Lung (tissue), 12 donors: Measurements from ENCODE around the gene ASIC4. TPM values are rescaled to one million over a fixed set of nuclear protein-coding genes. Genes with fewer than 3 reads are reported as not detected.

ENCODE experiments used
- ATAC-seq: fragments of 200-7000 bp; cut with Tn5 transposase; one replicate; pipeline ENCODE4 v1.9.1; 2020; ENCODE audit warnings: moderate number of reproducible peaks; ENCODE audit not compliant: insufficient read depth, low FRiP score
- DNase-seq, 3 donors: peaks; one replicate each; pipeline ENCODE4 v3.0.0-alpha.2; 2013 to 2017
- H3K27ac ChIP-seq, 2 donors: one replicate each; pipeline ENCODE4 v1.5.1; 2013; ENCODE audit warnings: mild to moderate bottlenecking in 2 of 2, moderate library complexity in 2 of 2, control low read depth in 1 of 2, inconsistent platforms in 1 of 2, low read depth in 1 of 2, low read length in 1 of 2
- H3K27me3 ChIP-seq, 3 donors: one replicate each; pipeline ENCODE4 v1.5.1; 2013; ENCODE audit warnings: low read length in 2 of 3; ENCODE audit not compliant: control insufficient read depth in 3 of 3, insufficient read depth in 3 of 3
- H3K36me3 ChIP-seq, 4 donors: one replicate each; pipeline ENCODE4 v1.5.1; 2013; ENCODE audit warnings: low read length in 4 of 4, mild to moderate bottlenecking in 1 of 4, moderate library complexity in 1 of 4; ENCODE audit not compliant: control insufficient read depth in 4 of 4, insufficient read depth in 4 of 4
- H3K4me1 ChIP-seq, 5 donors: one replicate each; pipeline ENCODE4 v1.5.1; 2013; ENCODE audit warnings: low read length in 5 of 5, mild to moderate bottlenecking in 2 of 5, moderate library complexity in 1 of 5; ENCODE audit not compliant: control insufficient read depth in 5 of 5, insufficient read depth in 5 of 5
- H3K4me3 ChIP-seq: one replicate; pipeline ENCODE4 v1.5.1; 2013; ENCODE audit warnings: mild to moderate bottlenecking, control low read depth, moderate library complexity
- H3K9ac ChIP-seq, 2 donors: one replicate each; pipeline ENCODE4 v1.5.1; 2013; ENCODE audit warnings: low read length in 2 of 2, control low read depth in 1 of 2; ENCODE audit not compliant: insufficient read depth in 1 of 2
- H3K9me3 ChIP-seq, 4 donors: one replicate each; pipeline ENCODE4 v1.5.1; 2013; ENCODE audit warnings: low read length in 3 of 4, mild to moderate bottlenecking in 1 of 4, moderate library complexity in 1 of 4; ENCODE audit not compliant: control insufficient read depth in 4 of 4, insufficient read depth in 3 of 4
- CTCF ChIP-seq: IDR thresholded peaks from 2 replicates; pipeline ENCODE4 v1.5.1; 2012; ENCODE audit warnings: mild to moderate bottlenecking; ENCODE audit errors: control extremely low read depth, extremely low read depth
- WGBS, 2 donors: extraction: QIAGEN DNeasy Blood & Tissue Kit; methylation state at CpG; one replicate each; pipeline ENCODE4 v1.1.7; 2013; 5-methylcytosine and 5-hydroxymethylcytosine counted together
- polyA plus RNA-seq, 2 donors: library from polyadenylated mRNA; stranded (reverse); fragments of 200-250 nt; gene quantifications; one replicate each; pipeline ENCODE4 v1.2.1, GENCODE V29; 2013
- total RNA-seq, 2 donors: library from RNA; depleted of rRNA in 1 of 2; stranded (reverse); fragments of >200 nt in 1 of 2; gene quantifications; one replicate each; pipeline ENCODE4 v1.2.1, GENCODE V29; 2014 to 2021
- donor health status: control.
- donor health status: control.
- donor health status: Bipolar disorder and iron deficiency.
- donor health status: healthy.
- donor health status: DM: yes; HTN: yes; CAD: no.

Gene ASIC4
- total and polyA plus RNA-seq, 4 donors = 0.02 to 0.43 (median 0.14) TPM

GRCh38 chr2:219560893-219561178 lies 46.6 kb downstream of the ASIC4 start:
- WGBS, 2 donors = 76 to 87% methylated on average over 3 of the region's 3 CpGs

GRCh38 chr2:219561179-219562048 lies 47.1 kb downstream of the ASIC4 start:
- DNase-seq = peak; percentile 39 to 76 (median 70)
- ATAC-seq = no peak
- Histone ChIP-seq H3K4me1 (peaks cover 0 to 17% (median 3%) of the 10 kb centered on the region in 5 donors), H3K36me3 (peaks cover 0 to 32% (median 14%) of the 10 kb centered on the region in 4 donors), H3K9ac (no peak overlapping the region), H3K27me3 (no peaks in the 10 kb centered on the region), H3K27ac (no peak overlapping the region), H3K4me3 (no peak overlapping the region), H3K9me3 (no peaks in the 10 kb centered on the region)
- 67 to 83% methylated on average over 20 to 24 of the region's 24 CpGs for WGBS, 2 donors
- TF ChIP-seq CTCF = no peak

More at GRCh38 chr2:219560893-219561178, 46.6 kb downstream of the ASIC4 start:
- no peak for ATAC-seq
- Histone ChIP-seq H3K27me3 (no peaks in the 10 kb centered on the region), H3K4me1 (peaks cover 0 to 17% (median 3%) of the 10 kb centered on the region in 5 donors), H3K27ac (no peak overlapping the region), H3K36me3 (peaks cover 0 to 27% (median 13%) of the 10 kb centered on the region in 4 donors), H3K9me3 (no peaks in the 10 kb centered on the region), H3K4me3 (no peak overlapping the region), H3K9ac (no peak overlapping the region)
- no peak for TF ChIP-seq CTCF
- no peak for DNase-seq

- Histone ChIP-seq H3K27ac (no peak overlapping the region), H3K9me3 (no peaks in the 10 kb centered on the region), H3K4me3 (no peak overlapping the region), H3K9ac (peak overlapping the region in 1 of 2 donors; percentile 25), H3K4me1 (peaks cover 0 to 17% (median 3%) of the 10 kb centered on the region in 5 donors), H3K36me3 (peaks cover 0 to 40% (median 21%) of the 10 kb centered on the region in 4 donors), H3K27me3 (no peaks in the 10 kb centered on the region)
- DNase-seq = no peak
- no peak for ATAC-seq
- WGBS, 2 donors = 81 to 88% methylated on average over 35 of the region's 35 CpGs
- TF ChIP-seq CTCF = no peak
Measured at GRCh38 chr2:219562049-219563020, 48.1 kb downstream of the ASIC4 start.
